K562 (cell line): ENCODE measurements around the gene ZNF77. TPM values are rescaled to one million over a fixed set of nuclear protein-coding genes. Genes with fewer than 3 reads are reported as not detected.

Experiments used
- BMI1 ChIP-seq: fragments of 150-350 bp; IDR thresholded peaks from 2 replicates; pipeline ENCODE4 v1.6.1; 2014; ENCODE audit warnings: low read length
- CEBPG ChIP-seq, 3 experiments: fragments of 200-800 bp in 1 of 3; sonication (Bioruptor generic) in 1 of 3; sonication (generic) in 1 of 3; formaldehyde crosslinking in 1 of 3; IDR thresholded peaks in 2 of 3; conservative IDR thresholded peaks in 1 of 3; 2 replicates each; pipeline versions ENCODE4 v1.6.1 to v1.8.0; 2016 to 2022; ENCODE audit warnings: missing compliant biosample characterization in 2 of 3, missing genetic modification characterization in 2 of 3, mild to moderate bottlenecking in 1 of 3, missing genetic modification reagents in 1 of 3
- ELF1 ChIP-seq: fragments of 200-800 bp; sonication (Bioruptor generic); IDR thresholded peaks from 2 replicates; pipeline ENCODE4 v1.6.1; 2016; ENCODE audit warnings: missing genetic modification characterization, missing compliant biosample characterization
- ETV5 ChIP-seq: sonication (generic); formaldehyde crosslinking; IDR thresholded peaks from 2 replicates; pipeline ENCODE4 v1.4.0; 2020; ENCODE audit warnings: low read depth, mild to moderate bottlenecking, missing genetic modification reagents
- FOXP1 ChIP-seq: sonication (generic); formaldehyde crosslinking; IDR thresholded peaks from 2 replicates; pipeline ENCODE4 v1.8.0; 2022; ENCODE audit warnings: mild to moderate bottlenecking, missing genetic modification reagents
- GABPB1 ChIP-seq: sonication (generic); formaldehyde crosslinking; IDR thresholded peaks from 2 replicates; pipeline ENCODE4 v1.8.0; 2022; ENCODE audit warnings: mild to moderate bottlenecking, missing genetic modification reagents
- GTF2E2 ChIP-seq: fragments of 200-800 bp; sonication (Bioruptor generic); IDR thresholded peaks from 2 replicates; pipeline ENCODE4 v1.6.1; 2016; ENCODE audit warnings: missing genetic modification characterization, missing compliant biosample characterization
- HCFC1 ChIP-seq: IDR thresholded peaks from 2 replicates; pipeline ENCODE4 v1.6.1; 2012; ENCODE audit warnings: low read depth, low read length, improper control_type of control experiment
- HMGN3 ChIP-seq: IDR thresholded peaks from 2 replicates; pipeline ENCODE4 v1.6.1; 2011; ENCODE audit warnings: borderline replicate concordance, low read depth, mild to moderate bottlenecking, mixed read lengths, low read length; ENCODE audit not compliant: insufficient read length; ENCODE audit errors: extremely low read depth
- PHF21A ChIP-seq: fragments of 450-650 bp; IDR thresholded peaks from 2 replicates; pipeline ENCODE4 v1.6.1; 2017; ENCODE audit warnings: low read depth, borderline replicate concordance
- POLR3A ChIP-seq: IDR thresholded peaks from 2 replicates; pipeline ENCODE4 v1.6.1; 2011; ENCODE audit warnings: borderline replicate concordance, mild to moderate bottlenecking, moderate library complexity; ENCODE audit not compliant: insufficient read length, insufficient read depth; ENCODE audit errors: extremely low read depth
- RBM25 ChIP-seq: fragments of 200-400 bp; formaldehyde crosslinking; IDR thresholded peaks from 2 replicates; pipeline ENCODE4 v1.6.1; 2018; ENCODE audit warnings: low read length, low read depth, moderate library complexity; ENCODE audit not compliant: severe bottlenecking
- XRCC3 ChIP-seq: fragments of 450-650 bp; IDR thresholded peaks from 2 replicates; pipeline ENCODE4 v1.6.1; 2017; ENCODE audit warnings: mild to moderate bottlenecking, moderate library complexity
- ZNF586 ChIP-seq: fragments of 450-650 bp; formaldehyde crosslinking; conservative IDR thresholded peaks from 2 replicates; pipeline ENCODE4 v1.4.0; 2020; ENCODE audit warnings: mild to moderate bottlenecking, moderate library complexity
- polyA plus RNA-seq, 8 experiments: library from polyadenylated mRNA; depleted of rRNA in 4 of 8; stranded (reverse) in 5 of 8; unstranded in 3 of 8; fragments of >200 nt; fragmentation: Nextera tagmentation in 2 of 8; fragmentation: Illumina TruSeq in 1 of 8; extraction: Ambion mirVana in 2 of 8; extraction: Trizol in 1 of 8; gene quantifications; 2 replicates each; pipeline versions ENCODE4 v1.2.1 to v1.2.3, GENCODE V29; 2011 to 2014; ENCODE audit warnings: inconsistent platforms in 1 of 8, missing spikeins in 1 of 8
- total RNA-seq, 7 experiments: library from RNA; depleted of rRNA in 6 of 7; stranded (reverse); fragments of >200 nt in 6 of 7; fragmentation: Illumina TruSeq in 2 of 7; extraction: Trizol in 2 of 7; gene quantifications; 2 replicates each; pipeline versions ENCODE4 v1.2.1 to v1.2.3, GENCODE V29; 2011 to 2021; ENCODE audit warnings: low replicate concordance in 1 of 7
- TF ChIP-seq, protein P1 (sequence below): fragments of 450-650 bp; formaldehyde crosslinking; IDR thresholded peaks from 2 replicates; pipeline ENCODE4 v1.4.0; 2020; ENCODE audit warnings: mild to moderate bottlenecking, moderate library complexity
- TF ChIP-seq, protein P2 (sequence below): fragments of 450-650 bp; IDR thresholded peaks from 2 replicates; pipeline ENCODE4 v1.6.1; 2016; ENCODE audit warnings: antibody characterized with exemption
- TF ChIP-seq, protein P3 (sequence below): sonication (generic); formaldehyde crosslinking; IDR thresholded peaks from 2 replicates; pipeline ENCODE4 v1.9.0; 2022; ENCODE audit warnings: mild to moderate bottlenecking, missing genetic modification reagents
- TF ChIP-seq, protein P4 (sequence below): fragments of 450-650 bp; IDR thresholded peaks from 2 replicates; pipeline ENCODE4 v1.6.1; 2017; ENCODE audit warnings: antibody characterized with exemption, mild to moderate bottlenecking

ZNF77 gene
- total and polyA plus RNA-seq, 9 of the 15 experiments (the other 6 are each of a cell fraction or from before 2014, with no cell fraction given), result 4.3 to 14.5 (median 7.7) TPM

DNA sequence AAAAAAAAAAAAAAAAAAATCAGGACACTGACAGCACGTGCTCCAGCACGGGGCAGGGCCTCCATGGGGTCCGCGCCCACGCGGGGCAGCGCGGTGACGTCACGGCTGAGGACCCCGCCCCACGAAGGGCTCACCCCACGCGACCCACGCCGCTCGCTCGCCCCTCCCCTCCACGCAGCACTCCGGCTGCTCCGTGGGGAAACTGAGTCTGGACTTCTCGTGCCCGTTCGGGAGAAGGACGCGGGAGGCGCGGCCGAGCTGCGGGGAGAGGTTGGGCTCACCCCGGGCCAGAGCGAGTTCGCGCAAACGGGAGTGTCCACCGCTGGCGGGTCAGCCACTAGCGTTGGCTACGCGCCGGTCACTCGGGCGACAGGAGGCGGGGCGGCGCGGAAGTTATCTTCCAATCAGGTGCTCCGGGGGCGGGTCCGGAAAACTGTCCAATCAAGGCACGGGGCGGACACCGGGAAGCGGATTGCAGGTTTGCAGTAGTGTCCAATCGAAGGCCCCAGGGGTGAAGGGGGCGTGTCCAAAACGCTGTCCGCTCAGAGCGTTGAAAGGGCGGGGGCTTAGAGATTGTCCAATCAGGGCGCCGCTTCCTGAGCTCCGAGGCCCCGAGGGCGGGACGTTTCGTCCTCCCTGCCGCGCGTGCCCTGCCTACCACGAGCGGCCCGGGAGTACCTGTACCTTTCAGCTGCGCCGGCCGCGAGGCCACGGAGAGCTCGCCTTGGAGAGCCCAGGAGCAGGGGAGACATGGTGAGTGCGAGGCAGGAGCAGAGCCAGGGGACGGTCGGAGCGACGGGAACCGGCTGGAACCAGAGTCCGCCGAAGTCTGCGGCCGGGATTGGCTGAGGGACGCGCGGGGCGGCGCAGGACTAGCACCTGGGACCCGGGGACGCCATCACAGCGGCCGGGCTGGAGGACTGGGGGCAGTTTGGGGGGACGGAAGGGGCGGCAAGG, 44.2 kb downstream of the ZNF77 start, which contains the start of gene ZNF57 (continued):
- TF ChIP-seq, protein P1, sequence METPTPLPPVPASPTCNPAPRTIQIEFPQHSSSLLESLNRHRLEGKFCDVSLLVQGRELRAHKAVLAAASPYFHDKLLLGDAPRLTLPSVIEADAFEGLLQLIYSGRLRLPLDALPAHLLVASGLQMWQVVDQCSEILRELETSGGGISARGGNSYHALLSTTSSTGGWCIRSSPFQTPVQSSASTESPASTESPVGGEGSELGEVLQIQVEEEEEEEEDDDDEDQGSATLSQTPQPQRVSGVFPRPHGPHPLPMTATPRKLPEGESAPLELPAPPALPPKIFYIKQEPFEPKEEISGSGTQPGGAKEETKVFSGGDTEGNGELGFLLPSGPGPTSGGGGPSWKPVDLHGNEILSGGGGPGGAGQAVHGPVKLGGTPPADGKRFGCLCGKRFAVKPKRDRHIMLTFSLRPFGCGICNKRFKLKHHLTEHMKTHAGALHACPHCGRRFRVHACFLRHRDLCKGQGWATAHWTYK (CRISPR knock-in tag), result no peak
- TF ChIP-seq FOXP1 (CRISPR knock-in tag), result peak; percentile 98
- TF ChIP-seq, protein P2, sequence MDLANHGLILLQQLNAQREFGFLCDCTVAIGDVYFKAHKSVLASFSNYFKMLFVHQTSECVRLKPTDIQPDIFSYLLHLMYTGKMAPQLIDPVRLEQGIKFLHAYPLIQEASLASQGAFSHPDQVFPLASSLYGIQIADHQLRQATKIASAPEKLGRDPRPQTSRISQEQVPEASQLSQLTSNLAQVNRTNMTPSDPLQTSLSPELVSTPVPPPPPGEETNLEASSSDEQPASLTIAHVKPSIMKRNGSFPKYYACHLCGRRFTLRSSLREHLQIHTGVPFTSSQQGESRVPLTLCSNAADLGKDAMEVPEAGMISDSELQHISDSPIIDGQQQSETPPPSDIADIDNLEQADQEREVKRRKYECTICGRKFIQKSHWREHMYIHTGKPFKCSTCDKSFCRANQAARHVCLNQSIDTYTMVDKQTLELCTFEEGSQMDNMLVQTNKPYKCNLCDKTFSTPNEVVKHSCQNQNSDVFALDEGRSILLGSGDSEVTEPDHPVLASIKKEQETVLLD, result peak; percentile 69
- peak; percentile 60 for TF ChIP-seq HMGN3
- TF ChIP-seq, protein P3, sequence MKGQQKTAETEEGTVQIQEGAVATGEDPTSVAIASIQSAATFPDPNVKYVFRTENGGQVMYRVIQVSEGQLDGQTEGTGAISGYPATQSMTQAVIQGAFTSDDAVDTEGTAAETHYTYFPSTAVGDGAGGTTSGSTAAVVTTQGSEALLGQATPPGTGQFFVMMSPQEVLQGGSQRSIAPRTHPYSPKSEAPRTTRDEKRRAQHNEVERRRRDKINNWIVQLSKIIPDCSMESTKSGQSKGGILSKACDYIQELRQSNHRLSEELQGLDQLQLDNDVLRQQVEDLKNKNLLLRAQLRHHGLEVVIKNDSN, result peak; percentile 47
- no peak for TF ChIP-seq ZNF586 (CRISPR knock-in tag)
- TF ChIP-seq POLR3A, result no peak
- TF ChIP-seq PHF21A, result no peak
- no peak for TF ChIP-seq HCFC1
- TF ChIP-seq, protein P4, sequence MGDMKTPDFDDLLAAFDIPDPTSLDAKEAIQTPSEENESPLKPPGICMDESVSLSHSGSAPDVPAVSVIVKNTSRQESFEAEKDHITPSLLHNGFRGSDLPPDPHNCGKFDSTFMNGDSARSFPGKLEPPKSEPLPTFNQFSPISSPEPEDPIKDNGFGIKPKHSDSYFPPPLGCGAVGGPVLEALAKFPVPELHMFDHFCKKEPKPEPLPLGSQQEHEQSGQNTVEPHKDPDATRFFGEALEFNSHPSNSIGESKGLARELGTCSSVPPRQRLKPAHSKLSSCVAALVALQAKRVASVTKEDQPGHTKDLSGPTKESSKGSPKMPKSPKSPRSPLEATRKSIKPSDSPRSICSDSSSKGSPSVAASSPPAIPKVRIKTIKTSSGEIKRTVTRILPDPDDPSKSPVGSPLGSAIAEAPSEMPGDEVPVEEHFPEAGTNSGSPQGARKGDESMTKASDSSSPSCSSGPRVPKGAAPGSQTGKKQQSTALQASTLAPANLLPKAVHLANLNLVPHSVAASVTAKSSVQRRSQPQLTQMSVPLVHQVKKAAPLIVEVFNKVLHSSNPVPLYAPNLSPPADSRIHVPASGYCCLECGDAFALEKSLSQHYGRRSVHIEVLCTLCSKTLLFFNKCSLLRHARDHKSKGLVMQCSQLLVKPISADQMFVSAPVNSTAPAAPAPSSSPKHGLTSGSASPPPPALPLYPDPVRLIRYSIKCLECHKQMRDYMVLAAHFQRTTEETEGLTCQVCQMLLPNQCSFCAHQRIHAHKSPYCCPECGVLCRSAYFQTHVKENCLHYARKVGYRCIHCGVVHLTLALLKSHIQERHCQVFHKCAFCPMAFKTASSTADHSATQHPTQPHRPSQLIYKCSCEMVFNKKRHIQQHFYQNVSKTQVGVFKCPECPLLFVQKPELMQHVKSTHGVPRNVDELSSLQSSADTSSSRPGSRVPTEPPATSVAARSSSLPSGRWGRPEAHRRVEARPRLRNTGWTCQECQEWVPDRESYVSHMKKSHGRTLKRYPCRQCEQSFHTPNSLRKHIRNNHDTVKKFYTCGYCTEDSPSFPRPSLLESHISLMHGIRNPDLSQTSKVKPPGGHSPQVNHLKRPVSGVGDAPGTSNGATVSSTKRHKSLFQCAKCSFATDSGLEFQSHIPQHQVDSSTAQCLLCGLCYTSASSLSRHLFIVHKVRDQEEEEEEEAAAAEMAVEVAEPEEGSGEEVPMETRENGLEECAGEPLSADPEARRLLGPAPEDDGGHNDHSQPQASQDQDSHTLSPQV, result no peak
- peak; percentile 14 for TF ChIP-seq RBM25
- no peak for TF ChIP-seq ETV5 (CRISPR knock-in tag)
- no peak for TF ChIP-seq XRCC3
- TF ChIP-seq CEBPG (CRISPR knock-in tag; IDR thresholded peaks at IDR 0.05), result peak; percentile 35
- TF ChIP-seq CEBPG (tag; conservative IDR thresholded peaks at IDR 0.05 in 1 of 2, IDR thresholded peaks at IDR 0.05 in 1 of 2), result no peak
- peak; percentile 62; the same call in 1 of the 2 replicates for TF ChIP-seq GABPB1 (CRISPR knock-in tag)
- no peak for TF ChIP-seq GTF2E2
- peak; percentile 43; the same call in 1 of the 2 replicates for TF ChIP-seq ELF1
- TF ChIP-seq BMI1, result 0 out of 2 replicates have a peak, but pooled peaks have one; percentile 18
